Liver (tissue), 3 donors: ENCODE measurements around the gene BGN.

Source experiments
- ATF3 ChIP-seq: IDR thresholded peaks from 2 replicates; pipeline ENCODE4 v1.6.1; 2016; ENCODE audit warnings: antibody characterized with exemption
- EGR1 ChIP-seq, 2 donors: IDR thresholded peaks; 2 replicates each; pipeline ENCODE4 v1.6.1; 2016 to 2018; ENCODE audit warnings: antibody characterized with exemption in 2 of 2, low read depth in 2 of 2
- FOXA1 ChIP-seq: IDR thresholded peaks from 2 replicates; pipeline ENCODE4 v1.6.1; 2016; ENCODE audit warnings: antibody characterized with exemption
- GABPA ChIP-seq, 2 donors: IDR thresholded peaks in 1 of 2; conservative IDR thresholded peaks in 1 of 2; 2 replicates each; pipeline ENCODE4 v1.6.1; 2016; ENCODE audit warnings: antibody characterized with exemption in 2 of 2, mild to moderate bottlenecking in 1 of 2, moderate library complexity in 1 of 2
- JUND ChIP-seq, 2 donors: IDR thresholded peaks; 2 replicates each; pipeline ENCODE4 v1.6.1; 2016; ENCODE audit warnings: antibody characterized with exemption in 2 of 2
- RAD21 ChIP-seq, 2 donors: IDR thresholded peaks; 2 replicates each; pipeline ENCODE4 v1.6.1; 2016; ENCODE audit warnings: antibody characterized with exemption in 2 of 2, mild to moderate bottlenecking in 2 of 2
- REST ChIP-seq: IDR thresholded peaks from 2 replicates; pipeline ENCODE4 v1.6.1; 2016; ENCODE audit warnings: antibody characterized with exemption, mild to moderate bottlenecking
- TAF1 ChIP-seq: conservative IDR thresholded peaks from 2 replicates; pipeline ENCODE4 v1.6.1; 2016; ENCODE audit warnings: antibody characterized with exemption, mild to moderate bottlenecking
- YY1 ChIP-seq: IDR thresholded peaks from 2 replicates; pipeline ENCODE4 v1.6.1; 2016; ENCODE audit warnings: antibody characterized with exemption, mild to moderate bottlenecking
- TF ChIP-seq, protein P1 (sequence below): fragments of 150-350 bp; IDR thresholded peaks from 2 replicates; pipeline ENCODE4 v1.5.1; 2017; ENCODE audit warnings: improper control_type of control experiment, low read depth, low read length; ENCODE audit not compliant: missing input control
- TF ChIP-seq, protein P2 (sequence below): IDR thresholded peaks from 2 replicates; pipeline ENCODE4 v1.6.1; 2016; ENCODE audit warnings: antibody characterized with exemption
- donor health status: healthy.
- donor health status: healthy.

DNA sequence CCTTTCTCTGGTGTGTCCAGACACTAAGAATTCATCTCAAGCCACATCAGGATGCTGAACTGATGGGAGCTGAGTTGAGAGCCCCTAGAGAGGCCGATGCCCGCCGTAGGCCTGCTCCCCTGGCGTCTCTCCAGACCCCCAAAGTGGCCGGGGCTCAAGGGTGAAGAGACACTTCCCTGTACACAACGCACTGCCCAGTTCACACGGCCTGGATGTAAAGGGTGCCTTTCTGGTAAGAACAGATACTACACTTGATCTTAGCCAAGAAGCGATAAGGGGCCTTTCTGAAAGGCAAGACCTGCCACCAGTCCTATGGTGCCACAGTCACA is 43.9 kb upstream of the BGN start:
- TF ChIP-seq, protein P1, sequence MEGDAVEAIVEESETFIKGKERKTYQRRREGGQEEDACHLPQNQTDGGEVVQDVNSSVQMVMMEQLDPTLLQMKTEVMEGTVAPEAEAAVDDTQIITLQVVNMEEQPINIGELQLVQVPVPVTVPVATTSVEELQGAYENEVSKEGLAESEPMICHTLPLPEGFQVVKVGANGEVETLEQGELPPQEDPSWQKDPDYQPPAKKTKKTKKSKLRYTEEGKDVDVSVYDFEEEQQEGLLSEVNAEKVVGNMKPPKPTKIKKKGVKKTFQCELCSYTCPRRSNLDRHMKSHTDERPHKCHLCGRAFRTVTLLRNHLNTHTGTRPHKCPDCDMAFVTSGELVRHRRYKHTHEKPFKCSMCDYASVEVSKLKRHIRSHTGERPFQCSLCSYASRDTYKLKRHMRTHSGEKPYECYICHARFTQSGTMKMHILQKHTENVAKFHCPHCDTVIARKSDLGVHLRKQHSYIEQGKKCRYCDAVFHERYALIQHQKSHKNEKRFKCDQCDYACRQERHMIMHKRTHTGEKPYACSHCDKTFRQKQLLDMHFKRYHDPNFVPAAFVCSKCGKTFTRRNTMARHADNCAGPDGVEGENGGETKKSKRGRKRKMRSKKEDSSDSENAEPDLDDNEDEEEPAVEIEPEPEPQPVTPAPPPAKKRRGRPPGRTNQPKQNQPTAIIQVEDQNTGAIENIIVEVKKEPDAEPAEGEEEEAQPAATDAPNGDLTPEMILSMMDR: no peak
- TF ChIP-seq, protein P2, sequence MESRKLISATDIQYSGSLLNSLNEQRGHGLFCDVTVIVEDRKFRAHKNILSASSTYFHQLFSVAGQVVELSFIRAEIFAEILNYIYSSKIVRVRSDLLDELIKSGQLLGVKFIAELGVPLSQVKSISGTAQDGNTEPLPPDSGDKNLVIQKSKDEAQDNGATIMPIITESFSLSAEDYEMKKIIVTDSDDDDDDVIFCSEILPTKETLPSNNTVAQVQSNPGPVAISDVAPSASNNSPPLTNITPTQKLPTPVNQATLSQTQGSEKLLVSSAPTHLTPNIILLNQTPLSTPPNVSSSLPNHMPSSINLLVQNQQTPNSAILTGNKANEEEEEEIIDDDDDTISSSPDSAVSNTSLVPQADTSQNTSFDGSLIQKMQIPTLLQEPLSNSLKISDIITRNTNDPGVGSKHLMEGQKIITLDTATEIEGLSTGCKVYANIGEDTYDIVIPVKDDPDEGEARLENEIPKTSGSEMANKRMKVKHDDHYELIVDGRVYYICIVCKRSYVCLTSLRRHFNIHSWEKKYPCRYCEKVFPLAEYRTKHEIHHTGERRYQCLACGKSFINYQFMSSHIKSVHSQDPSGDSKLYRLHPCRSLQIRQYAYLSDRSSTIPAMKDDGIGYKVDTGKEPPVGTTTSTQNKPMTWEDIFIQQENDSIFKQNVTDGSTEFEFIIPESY: no peak
- TF ChIP-seq GABPA (IDR thresholded peaks at IDR 0.05 in 1 of 2, conservative IDR thresholded peaks at IDR 0.05 in 1 of 2) (no peak), EGR1 (IDR thresholded peaks at IDR 0.05; ENCODE audit: low read depth in 2 of 2) (no peak), JUND (IDR thresholded peaks at IDR 0.05) (no peak), YY1 (no peak), RAD21 (IDR thresholded peaks at IDR 0.05) (no peak), TAF1 (no peak), ATF3 (no peak), REST (no peak), FOXA1 (no peak)
